ENCODE data around the gene NUDT14. TPM values are rescaled to one million over a fixed set of nuclear protein-coding genes. Genes with fewer than 3 reads are reported as not detected.
A peak's percentile ranks its signal among the peaks of the same experiment; 100 is the strongest.

Gene NUDT14
- polyA plus RNA-seq, 3 donors, result 22.0 to 37.4 (median 23.9) TPM

GRCh38 chr14:105208738-105209075 lies 27.6 kb upstream of the NUDT14 start:
- intact Hi-C loops (cut with micrococcal nuclease), result no loop called here
- H3K27ac Mint-ChIP-seq, result no peak overlapping the region
- no peak for DNase-seq

GRCh38 chr14:105207996-105208737 lies 27.1 kb upstream of the NUDT14 start:
- Mint-ChIP-seq H3K27me3 (ENCODE audit: low read depth in 3 of 3) (peaks cover 8 to 27% (median 12%) of the 10 kb centered on the region in 3 donors), H3K27ac (peak overlapping the region in 1 of 7 donors; percentile 24), H3K4me3 (no peak overlapping the region), H3K9me3 (no peaks in the 10 kb centered on the region), H3K4me1 (no peaks in the 10 kb centered on the region), H3K36me3 (peaks cover 14 to 32% of the 10 kb centered on the region in 2 donors)
- no peak overlapping the region for H2AFZ ChIP-seq (ENCODE audit: insufficient read depth, low read depth, low read length, poor library complexity, severe bottlenecking)
- WGBS (ENCODE audit: insufficient coverage), result 95% methylated on average over 18 of the region's 25 CpGs
- H3K27me3 ChIP-seq (ENCODE audit: control insufficient read depth in 2 of 2, insufficient read depth in 2 of 2, low read length in 2 of 2), result peaks cover 0 to 9% of the 10 kb centered on the region in 2 donors
- H3K4me1 ChIP-seq (ENCODE audit: control insufficient read depth in 1 of 2, insufficient read depth in 2 of 2, low read length in 2 of 2), result peaks cover under 1% of the 10 kb centered on the region in 2 donors
- H3K4me2 ChIP-seq (replicated peaks; ENCODE audit: extremely low read depth, low read length, poor library complexity, severe bottlenecking), result no peak overlapping the region
- intact Hi-C loops (cut with micrococcal nuclease), result no loop called here
- no peaks in the 10 kb centered on the region for H4K20me1 ChIP-seq (ENCODE audit: insufficient read depth, low read length)
- no peak overlapping the region for H3K4me3 ChIP-seq (replicated peaks in 1 of 3; ENCODE audit: low read depth in 2 of 3, low read length in 3 of 3)
- no peak overlapping the region for H3K9ac ChIP-seq (ENCODE audit: insufficient read depth, low read length, poor library complexity, severe bottlenecking)
- peaks cover 27 to 32% of the 10 kb centered on the region in 2 donors for H3K36me3 ChIP-seq (replicated peaks in 1 of 2; ENCODE audit: control insufficient read depth in 1 of 2, insufficient read depth in 2 of 2, low read length in 2 of 2)
- no peak for DNase-seq
- TF ChIP-seq CTCF (IDR thresholded peaks at IDR 0.05), result no peak
- H3K27ac ChIP-seq (ENCODE audit: low read depth in 1 of 2, low read length in 2 of 2), result no peak overlapping the region
- H3K79me2 ChIP-seq (ENCODE audit: insufficient read depth, low read length), result no peaks in the 10 kb centered on the region
- H3K9me3 ChIP-seq (replicated peaks in 1 of 2; ENCODE audit: control insufficient read depth in 1 of 2, insufficient read depth in 1 of 2, low read length in 2 of 2), result no peaks in the 10 kb centered on the region

More at GRCh38 chr14:105208738-105209075, 27.6 kb upstream of the NUDT14 start:
- Histone ChIP-seq H3K36me3 (replicated peaks in 1 of 2; ENCODE audit: control insufficient read depth in 1 of 2, insufficient read depth in 2 of 2, low read length in 2 of 2) (peaks cover 31 to 38% of the 10 kb centered on the region in 2 donors), H4K20me1 (ENCODE audit: insufficient read depth, low read length) (no peaks in the 10 kb centered on the region), H3K9ac (ENCODE audit: insufficient read depth, low read length, poor library complexity, severe bottlenecking) (no peak overlapping the region), H3K79me2 (ENCODE audit: insufficient read depth, low read length) (no peaks in the 10 kb centered on the region), H3K9me3 (replicated peaks in 1 of 2; ENCODE audit: control insufficient read depth in 1 of 2, insufficient read depth in 1 of 2, low read length in 2 of 2) (no peaks in the 10 kb centered on the region), H2AFZ (ENCODE audit: insufficient read depth, low read depth, low read length, poor library complexity, severe bottlenecking) (no peak overlapping the region), H3K27me3 (ENCODE audit: control insufficient read depth in 2 of 2, insufficient read depth in 2 of 2, low read length in 2 of 2) (peaks cover 0 to 7% of the 10 kb centered on the region in 2 donors), H3K27ac (ENCODE audit: low read depth in 1 of 2, low read length in 2 of 2) (no peak overlapping the region), H3K4me1 (ENCODE audit: control insufficient read depth in 1 of 2, insufficient read depth in 2 of 2, low read length in 2 of 2) (no peaks in the 10 kb centered on the region), H3K4me2 (replicated peaks; ENCODE audit: extremely low read depth, low read length, poor library complexity, severe bottlenecking) (no peak overlapping the region), H3K4me3 (replicated peaks in 1 of 3; ENCODE audit: low read depth in 2 of 3, low read length in 3 of 3) (no peak overlapping the region)
- 80% methylated on average over 9 of the region's 12 CpGs for WGBS (ENCODE audit: insufficient coverage)
- H3K4me3 Mint-ChIP-seq, result no peak overlapping the region
- H3K4me1 Mint-ChIP-seq, result no peaks in the 10 kb centered on the region
- peaks cover 17 to 35% of the 10 kb centered on the region in 2 donors for H3K36me3 Mint-ChIP-seq
- H3K9me3 Mint-ChIP-seq, result no peaks in the 10 kb centered on the region
- no peak for TF ChIP-seq CTCF (IDR thresholded peaks at IDR 0.05)
- peaks cover 8 to 24% (median 11%) of the 10 kb centered on the region in 3 donors for H3K27me3 Mint-ChIP-seq (ENCODE audit: low read depth in 3 of 3)
